Stimulated activated effector memory CD8-positive, alpha-beta T cell treated with anti-CD3 and anti-CD28 coated beads, Interleukin-12 subunit alpha, Interleukin-12 subunit beta, amount 100 ng/mL, for 72 hours (primary cell): ENCODE data around the gene TRIM25.
"Not testable (repeated sequence)": the region's sequence is repeated elsewhere in the genome, so short reads cannot be mapped to it uniquely, and the experiment has no call there.

Source experiments
- ATAC-seq: fragments of 150-1000 bp; cut with Tn5 transposase; 2 replicates; pipeline ENCODE4 v1.10.0; 2021
- DNase-seq, 2 donors: peaks; one replicate each; pipeline ENCODE4 v3.0.0; 2021 to 2022; ENCODE audit warnings: low spot score in 2 of 2
- H3K27ac Mint-ChIP-seq: one replicate; pipeline ENCODE4 v1.8.0; 2022; ENCODE audit warnings: mild to moderate bottlenecking, mixed read lengths
- H3K36me3 Mint-ChIP-seq: one replicate; pipeline ENCODE4 v1.8.0; 2022; ENCODE audit warnings: mild to moderate bottlenecking, mixed read lengths
- H3K4me1 Mint-ChIP-seq: one replicate; pipeline ENCODE4 v1.8.0; 2022; ENCODE audit warnings: mixed read lengths
- H3K4me3 Mint-ChIP-seq: one replicate; pipeline ENCODE4 v1.8.0; 2022; ENCODE audit warnings: mild to moderate bottlenecking, mixed read lengths
- H3K9me3 Mint-ChIP-seq: one replicate; pipeline ENCODE4 v1.8.0; 2022; ENCODE audit warnings: mixed read lengths

Gene TRIM25

GRCh38 chr17:56913867-56914580 lies at the start of gene TRIM25:
Gene TRIM25 (minus strand): TSS chr17:56914049. CDS start chr17:56913988, 61 bp downstream.
- Mint-ChIP-seq H3K9me3 (no peaks in the 10 kb centered on the region), H3K27ac (peak within 1 kb of the TSS; percentile 92), H3K4me1 (peaks cover 54% of the 10 kb centered on the region), H3K36me3 (peaks cover 61% of the 10 kb centered on the region), H3K4me3 (peak within 1 kb of the TSS; percentile 77)
- ATAC-seq (peak; percentile 80), DNase-seq (peak; percentile 57 to 87)

GRCh38 chr17:56960596-56961538 lies 47.0 kb upstream of the TRIM25 start, which contains the start of gene COIL:
Gene COIL (minus strand): TSS chr17:56961050. CDS start chr17:56961019, 31 bp downstream.
- ATAC-seq, result peak; percentile 99
- H3K36me3 Mint-ChIP-seq, result peaks cover 5% of the 10 kb centered on the region
- DNase-seq, result peak; percentile 96 to 98
- H3K9me3 Mint-ChIP-seq, result no peaks in the 10 kb centered on the region
- H3K4me1 Mint-ChIP-seq, result peaks cover 12% of the 10 kb centered on the region
- H3K27ac Mint-ChIP-seq, result peak within 1 kb of the TSS; percentile 82
- peak within 1 kb of the TSS; percentile 68 for H3K4me3 Mint-ChIP-seq

GRCh38 chr17:56956992-56957391 lies 43.1 kb upstream of the TRIM25 start:
- ATAC-seq (no peak), DNase-seq (no peak)
- H3K9me3 Mint-ChIP-seq, result no peaks in the 10 kb centered on the region
- H3K4me1 Mint-ChIP-seq, result peaks cover 12% of the 10 kb centered on the region
- H3K27ac Mint-ChIP-seq, result no peak overlapping the region
- H3K36me3 Mint-ChIP-seq, result peaks cover 21% of the 10 kb centered on the region
- no peak overlapping the region for H3K4me3 Mint-ChIP-seq

- no peak for DNase-seq
- no peak overlapping the region for H3K27ac Mint-ChIP-seq
- peaks cover 87% of the 10 kb centered on the region for H3K36me3 Mint-ChIP-seq
- no peaks in the 10 kb centered on the region for H3K4me1 Mint-ChIP-seq
- ATAC-seq, result no peak
- no peaks in the 10 kb centered on the region for H3K9me3 Mint-ChIP-seq
- no peak overlapping the region for H3K4me3 Mint-ChIP-seq
Observed at GRCh38 chr17:56949595-56949994, 35.7 kb upstream of the TRIM25 start.

- H3K27ac Mint-ChIP-seq, result no peak overlapping the region
- DNase-seq (no peak), ATAC-seq (no peak)
- peaks cover 96% of the 10 kb centered on the region for H3K36me3 Mint-ChIP-seq
- no peaks in the 10 kb centered on the region for H3K4me1 Mint-ChIP-seq
- H3K4me3 Mint-ChIP-seq, result no peak overlapping the region
- H3K9me3 Mint-ChIP-seq, result no peaks in the 10 kb centered on the region
Observed at GRCh38 chr17:56948491-56948890, 34.6 kb upstream of the TRIM25 start.

GRCh38 chr17:56947741-56948140 lies 33.9 kb upstream of the TRIM25 start:
- Mint-ChIP-seq H3K36me3 (peaks cover 95% of the 10 kb centered on the region), H3K4me1 (no peaks in the 10 kb centered on the region), H3K9me3 (no peaks in the 10 kb centered on the region), H3K27ac (no peak overlapping the region), H3K4me3 (no peak overlapping the region)
- ATAC-seq, result no peak
- no peak for DNase-seq

- Mint-ChIP-seq H3K9me3 (no peaks in the 10 kb centered on the region), H3K4me1 (no peaks in the 10 kb centered on the region), H3K4me3 (no peak overlapping the region), H3K36me3 (peaks cover 94% of the 10 kb centered on the region), H3K27ac (no peak overlapping the region)
- no peak for ATAC-seq
- no peak for DNase-seq
Observed at GRCh38 chr17:56945938-56946505, 32.2 kb upstream of the TRIM25 start.

- Mint-ChIP-seq H3K4me1 (no peaks in the 10 kb centered on the region), H3K27ac (no peak overlapping the region), H3K36me3 (peaks cover 94% of the 10 kb centered on the region), H3K4me3 (no peak overlapping the region), H3K9me3 (no peaks in the 10 kb centered on the region)
- ATAC-seq (peak; percentile 68), DNase-seq (no peak)
Observed at GRCh38 chr17:56943505-56944125, 29.8 kb upstream of the TRIM25 start.

- Mint-ChIP-seq H3K4me1 (peaks cover 5% of the 10 kb centered on the region), H3K4me3 (no peak overlapping the region), H3K9me3 (no peaks in the 10 kb centered on the region), H3K36me3 (peaks cover 94% of the 10 kb centered on the region), H3K27ac (no peak overlapping the region)
- DNase-seq, result peak in 1 of 2 donors; percentile 49
- ATAC-seq, result peak; percentile 66
Observed at GRCh38 chr17:56939869-56940484, 26.1 kb upstream of the TRIM25 start.

- Mint-ChIP-seq H3K27ac (peak overlapping the region; percentile 8), H3K4me1 (peaks cover 15% of the 10 kb centered on the region), H3K36me3 (peaks cover 85% of the 10 kb centered on the region)
- not testable (repeated sequence) for H3K4me3 Mint-ChIP-seq, ATAC-seq, DNase-seq, H3K9me3 Mint-ChIP-seq
Observed at GRCh38 chr17:56938206-56938605, 24.4 kb upstream of the TRIM25 start.

- DNase-seq (peak in 1 of 2 donors; percentile 40), ATAC-seq (no peak)
- peaks cover 81% of the 10 kb centered on the region for H3K36me3 Mint-ChIP-seq
- H3K4me1 Mint-ChIP-seq, result peaks cover 15% of the 10 kb centered on the region
- H3K9me3 Mint-ChIP-seq, result no peaks in the 10 kb centered on the region
- H3K4me3 Mint-ChIP-seq, result no peak overlapping the region
- peak overlapping the region; percentile 8 for H3K27ac Mint-ChIP-seq
Observed at GRCh38 chr17:56937687-56938086, 23.8 kb upstream of the TRIM25 start.

- no peaks in the 10 kb centered on the region for H3K9me3 Mint-ChIP-seq
- peak in 1 of 2 donors; percentile 34 for DNase-seq
- no peak overlapping the region for H3K4me3 Mint-ChIP-seq
- ATAC-seq, result no peak
- H3K36me3 Mint-ChIP-seq, result peaks cover 77% of the 10 kb centered on the region
- peaks cover 15% of the 10 kb centered on the region for H3K4me1 Mint-ChIP-seq
- H3K27ac Mint-ChIP-seq, result no peak overlapping the region
Observed at GRCh38 chr17:56936697-56937322, 23.0 kb upstream of the TRIM25 start.

GRCh38 chr17:56935461-56935860 lies 21.6 kb upstream of the TRIM25 start:
- H3K9me3 Mint-ChIP-seq, result no peaks in the 10 kb centered on the region
- H3K4me3 Mint-ChIP-seq, result no peak overlapping the region
- H3K27ac Mint-ChIP-seq, result no peak overlapping the region
- H3K4me1 Mint-ChIP-seq, result peaks cover 15% of the 10 kb centered on the region
- ATAC-seq (no peak), DNase-seq (peak in 1 of 2 donors; percentile 10)
- peaks cover 63% of the 10 kb centered on the region for H3K36me3 Mint-ChIP-seq

- DNase-seq, result peak in 1 of 2 donors; percentile 52
- H3K36me3 Mint-ChIP-seq, result peaks cover 52% of the 10 kb centered on the region
- no peak overlapping the region for H3K4me3 Mint-ChIP-seq
- no peak overlapping the region for H3K27ac Mint-ChIP-seq
- H3K4me1 Mint-ChIP-seq, result peaks cover 15% of the 10 kb centered on the region
- no peaks in the 10 kb centered on the region for H3K9me3 Mint-ChIP-seq
- peak; percentile 99 for ATAC-seq
Observed at GRCh38 chr17:56934280-56934679, 20.4 kb upstream of the TRIM25 start.
